HEK293 (cell line): ENCODE results near the gene GAA.

Experiments
- CTCF ChIP-seq: fragments of 450-650 bp; formaldehyde crosslinking; IDR thresholded peaks from 2 replicates; pipeline ENCODE4 v1.5.1; 2016; ENCODE audit warnings: missing biosample characterization, missing genetic modification characterization
- ZBTB1 ChIP-seq: fragments of 450-650 bp; formaldehyde crosslinking; IDR thresholded peaks from 2 replicates; pipeline ENCODE4 v1.5.1; 2016; ENCODE audit warnings: missing biosample characterization, missing genetic modification characterization
- ZNF112 ChIP-seq: fragments of 450-650 bp; formaldehyde crosslinking; IDR thresholded peaks from 2 replicates; pipeline ENCODE4 v1.5.0; 2017; ENCODE audit warnings: missing biosample characterization, missing genetic modification characterization
- ZNF629 ChIP-seq: fragments of 450-650 bp; formaldehyde crosslinking; IDR thresholded peaks from 2 replicates; pipeline ENCODE4 v1.5.1; 2017; ENCODE audit warnings: missing biosample characterization, missing genetic modification characterization
- TF ChIP-seq, protein P1 (sequence below): IDR thresholded peaks from 2 replicates; pipeline ENCODE4 v1.6.1; 2011; ENCODE audit warnings: mild to moderate bottlenecking, low read depth, low read length, borderline replicate concordance
- TF ChIP-seq, protein P2 (sequence below): fragments of 450-650 bp; IDR thresholded peaks from 2 replicates; pipeline ENCODE4 v1.5.1; 2018; ENCODE audit warnings: missing biosample characterization, mild to moderate bottlenecking, missing genetic modification characterization
- TF ChIP-seq, protein P3 (sequence below): fragments of 450-650 bp; formaldehyde crosslinking; IDR thresholded peaks from 2 replicates; pipeline ENCODE4 v1.5.1; 2016; ENCODE audit warnings: missing biosample characterization, missing genetic modification characterization

DNA sequence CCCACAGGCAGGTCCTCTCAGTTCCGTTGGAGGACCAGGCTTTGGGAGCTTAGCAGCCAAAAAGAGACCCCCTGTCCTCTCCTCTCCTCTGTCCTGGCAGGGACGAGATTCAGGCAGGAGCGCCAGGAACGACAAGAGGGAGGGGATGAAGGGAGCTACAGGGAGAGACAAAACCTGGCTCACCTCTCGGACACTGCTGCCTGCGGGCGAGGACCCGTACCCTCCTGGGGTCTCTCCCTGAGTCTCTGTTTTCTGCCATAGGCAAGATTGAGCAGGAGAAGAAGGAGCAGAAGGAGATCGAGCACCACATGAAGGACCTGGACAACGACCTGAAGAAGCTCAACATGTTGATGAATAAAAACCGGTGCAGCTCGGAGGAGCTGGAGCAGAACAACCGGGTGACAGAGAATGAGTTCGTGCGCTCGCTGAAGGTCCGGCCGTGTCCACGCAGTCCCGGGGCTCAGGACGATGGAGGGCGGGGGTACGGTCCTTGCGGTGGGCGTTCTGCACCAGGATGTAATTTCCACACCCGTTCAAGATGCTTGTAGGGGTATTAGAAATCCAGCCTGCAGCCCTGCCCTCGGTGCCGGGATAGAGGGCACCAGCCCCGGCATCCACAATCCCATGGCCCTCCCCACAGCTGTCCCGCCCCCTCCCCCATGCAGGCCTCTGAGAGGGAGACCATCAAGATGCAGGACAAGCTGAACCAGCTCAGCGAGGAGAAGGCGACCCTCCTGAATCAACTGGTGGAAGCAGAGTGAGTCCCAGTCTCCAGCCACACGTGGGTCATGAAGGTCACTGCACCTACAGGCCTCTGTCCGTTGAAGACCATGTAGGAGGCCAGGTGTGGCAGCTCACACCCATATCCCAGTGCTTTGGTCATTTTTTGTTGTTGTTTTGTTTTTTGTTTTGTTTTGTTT lies 13.8 kb upstream of the GAA start:
- no peak for TF ChIP-seq CTCF (tag by site-specific recombination)
- no peak for TF ChIP-seq ZBTB1 (tag by site-specific recombination)
- TF ChIP-seq, protein P1, sequence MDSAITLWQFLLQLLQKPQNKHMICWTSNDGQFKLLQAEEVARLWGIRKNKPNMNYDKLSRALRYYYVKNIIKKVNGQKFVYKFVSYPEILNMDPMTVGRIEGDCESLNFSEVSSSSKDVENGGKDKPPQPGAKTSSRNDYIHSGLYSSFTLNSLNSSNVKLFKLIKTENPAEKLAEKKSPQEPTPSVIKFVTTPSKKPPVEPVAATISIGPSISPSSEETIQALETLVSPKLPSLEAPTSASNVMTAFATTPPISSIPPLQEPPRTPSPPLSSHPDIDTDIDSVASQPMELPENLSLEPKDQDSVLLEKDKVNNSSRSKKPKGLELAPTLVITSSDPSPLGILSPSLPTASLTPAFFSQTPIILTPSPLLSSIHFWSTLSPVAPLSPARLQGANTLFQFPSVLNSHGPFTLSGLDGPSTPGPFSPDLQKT: no peak
- no peak for TF ChIP-seq ZNF629 (tag by site-specific recombination)
- TF ChIP-seq, protein P2, sequence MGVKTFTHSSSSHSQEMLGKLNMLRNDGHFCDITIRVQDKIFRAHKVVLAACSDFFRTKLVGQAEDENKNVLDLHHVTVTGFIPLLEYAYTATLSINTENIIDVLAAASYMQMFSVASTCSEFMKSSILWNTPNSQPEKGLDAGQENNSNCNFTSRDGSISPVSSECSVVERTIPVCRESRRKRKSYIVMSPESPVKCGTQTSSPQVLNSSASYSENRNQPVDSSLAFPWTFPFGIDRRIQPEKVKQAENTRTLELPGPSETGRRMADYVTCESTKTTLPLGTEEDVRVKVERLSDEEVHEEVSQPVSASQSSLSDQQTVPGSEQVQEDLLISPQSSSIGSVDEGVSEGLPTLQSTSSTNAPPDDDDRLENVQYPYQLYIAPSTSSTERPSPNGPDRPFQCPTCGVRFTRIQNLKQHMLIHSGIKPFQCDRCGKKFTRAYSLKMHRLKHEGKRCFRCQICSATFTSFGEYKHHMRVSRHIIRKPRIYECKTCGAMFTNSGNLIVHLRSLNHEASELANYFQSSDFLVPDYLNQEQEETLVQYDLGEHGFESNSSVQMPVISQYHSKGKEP: no peak
- no peak for TF ChIP-seq ZNF112 (tag by site-specific recombination)
- TF ChIP-seq, protein P3, sequence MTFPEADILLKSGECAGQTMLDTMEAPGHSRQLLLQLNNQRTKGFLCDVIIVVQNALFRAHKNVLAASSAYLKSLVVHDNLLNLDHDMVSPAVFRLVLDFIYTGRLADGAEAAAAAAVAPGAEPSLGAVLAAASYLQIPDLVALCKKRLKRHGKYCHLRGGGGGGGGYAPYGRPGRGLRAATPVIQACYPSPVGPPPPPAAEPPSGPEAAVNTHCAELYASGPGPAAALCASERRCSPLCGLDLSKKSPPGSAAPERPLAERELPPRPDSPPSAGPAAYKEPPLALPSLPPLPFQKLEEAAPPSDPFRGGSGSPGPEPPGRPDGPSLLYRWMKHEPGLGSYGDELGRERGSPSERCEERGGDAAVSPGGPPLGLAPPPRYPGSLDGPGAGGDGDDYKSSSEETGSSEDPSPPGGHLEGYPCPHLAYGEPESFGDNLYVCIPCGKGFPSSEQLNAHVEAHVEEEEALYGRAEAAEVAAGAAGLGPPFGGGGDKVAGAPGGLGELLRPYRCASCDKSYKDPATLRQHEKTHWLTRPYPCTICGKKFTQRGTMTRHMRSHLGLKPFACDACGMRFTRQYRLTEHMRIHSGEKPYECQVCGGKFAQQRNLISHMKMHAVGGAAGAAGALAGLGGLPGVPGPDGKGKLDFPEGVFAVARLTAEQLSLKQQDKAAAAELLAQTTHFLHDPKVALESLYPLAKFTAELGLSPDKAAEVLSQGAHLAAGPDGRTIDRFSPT (tag by site-specific recombination): no peak
